ENCODE data around the gene PBLD. TPM values are rescaled to one million over a fixed set of nuclear protein-coding genes. Genes with fewer than 3 reads are reported as not detected.

Gene PBLD
- total RNA-seq = 9.2 TPM
- long read RNA-seq, partial matches to known transcripts = 4 of 13 reads
- long read RNA-seq, other reads (novel, unspliced or antisense) = 4 of 13 reads

DNA sequence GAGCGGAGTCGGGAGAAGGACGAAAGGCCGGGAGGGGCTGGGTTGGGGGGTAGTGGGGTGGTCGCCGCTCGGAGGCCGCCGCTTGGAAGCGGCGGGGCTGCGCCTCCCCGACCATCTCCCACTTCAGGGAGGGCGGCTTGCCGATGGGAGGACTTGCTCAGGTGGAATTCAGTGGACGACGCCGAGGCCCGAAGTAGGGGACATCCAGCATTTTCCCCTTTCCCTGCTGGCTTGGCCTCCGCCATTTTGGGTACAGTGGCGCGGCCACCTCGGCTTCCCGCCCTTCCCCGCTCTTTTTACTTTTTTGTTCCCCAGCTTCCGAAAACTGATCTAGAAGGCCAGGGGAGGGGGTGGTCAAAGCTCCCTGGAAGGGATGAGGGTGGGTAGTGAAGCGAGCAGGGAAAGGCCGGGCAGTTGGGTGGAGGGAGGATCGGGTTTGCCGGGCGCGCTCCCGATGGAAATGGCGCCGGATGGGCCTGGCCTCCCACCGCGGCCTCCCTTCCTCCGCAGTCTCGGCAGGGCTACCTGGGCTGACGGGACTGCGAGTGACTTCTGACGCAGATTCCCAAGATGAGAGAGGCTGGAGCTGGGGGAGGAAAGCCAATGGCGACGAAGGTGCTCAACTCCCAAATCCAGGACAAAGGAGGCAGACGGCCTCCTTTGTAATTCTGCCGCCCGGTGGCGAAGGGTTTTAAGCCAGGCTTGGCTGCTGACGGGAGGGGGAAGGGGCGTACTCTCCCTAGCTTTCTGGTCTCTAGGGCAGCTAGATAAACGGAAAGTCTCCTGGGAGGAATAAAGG, at the start of gene PBLD:
PBLD (minus strand) TSS at position 670 of the 799 bp plus-strand sequence. CDS start 26,084 bp downstream, outside the sequence.
- DNase-seq (ENCODE audit: low spot score) = no peak

- no peak for DNase-seq (ENCODE audit: low spot score)
Observed at GRCh38 chr10:68371604-68372003, 38.9 kb upstream of the PBLD start.

- no peak for DNase-seq (ENCODE audit: low spot score)
Observed at GRCh38 chr10:68367121-68367520, 34.4 kb upstream of the PBLD start.

DNA sequence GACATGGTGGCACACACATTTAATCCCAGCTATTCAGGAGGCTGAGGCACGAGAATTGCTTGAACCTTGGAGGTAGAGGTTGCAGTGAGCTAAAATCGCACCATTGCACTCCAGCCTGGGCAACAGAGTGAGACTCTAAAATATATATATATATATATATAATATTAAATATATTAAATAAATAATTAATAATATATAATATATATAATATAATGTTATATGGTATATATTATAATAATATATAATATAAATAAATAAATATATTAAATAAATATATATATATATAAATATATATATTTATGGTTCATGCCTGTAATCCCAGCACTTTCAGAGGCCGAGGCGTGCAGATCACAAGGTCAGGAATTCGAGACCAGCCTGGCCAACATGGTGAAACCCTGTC, 33.9 kb upstream of the PBLD start:
- no peak for DNase-seq (ENCODE audit: low spot score)

GRCh38 chr10:68365611-68366010, 32.9 kb upstream of the PBLD start:
- DNase-seq (ENCODE audit: low spot score) = no peak

- DNase-seq (ENCODE audit: low spot score) = no peak
Observed at GRCh38 chr10:68364101-68364886, 31.6 kb upstream of the PBLD start.

DNA sequence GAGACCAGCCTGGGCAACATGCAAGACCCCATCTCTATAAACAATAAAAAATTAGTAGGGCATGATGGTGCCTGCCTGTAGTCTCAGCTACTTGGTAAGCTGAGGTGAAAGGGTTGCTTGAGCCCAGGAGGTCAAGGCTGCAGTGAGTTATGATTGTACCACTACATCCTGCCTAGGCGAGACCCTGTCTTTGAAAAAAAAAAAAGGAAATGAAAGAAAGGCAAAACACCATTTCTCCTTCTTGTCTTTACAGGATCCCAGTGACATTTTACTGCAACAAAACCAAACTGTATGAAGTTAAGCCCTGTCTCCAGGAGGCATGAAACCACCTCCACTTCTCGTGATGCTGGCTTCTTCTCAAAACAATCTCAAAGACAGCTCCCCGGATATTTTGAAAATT, 29.9 kb upstream of the PBLD start:
- no peak for DNase-seq (ENCODE audit: low spot score)

DNA sequence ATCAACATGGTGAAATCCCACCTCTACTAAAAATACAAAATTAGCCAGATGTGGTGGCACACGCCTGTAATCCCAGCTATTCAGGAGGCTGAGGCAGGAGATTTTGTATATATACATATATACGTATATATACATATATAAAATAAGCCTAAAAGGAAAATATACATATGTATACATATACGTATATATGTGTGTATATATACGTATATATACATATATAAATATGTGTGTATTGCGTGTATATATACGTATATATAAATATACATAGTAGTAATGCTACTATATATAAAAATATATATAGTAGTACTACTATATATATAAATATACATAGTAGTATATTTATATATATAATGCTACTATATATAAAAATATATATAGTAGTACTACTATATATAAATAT, 26.5 kb upstream of the PBLD start:
- DNase-seq (ENCODE audit: low spot score) = no peak

DNA sequence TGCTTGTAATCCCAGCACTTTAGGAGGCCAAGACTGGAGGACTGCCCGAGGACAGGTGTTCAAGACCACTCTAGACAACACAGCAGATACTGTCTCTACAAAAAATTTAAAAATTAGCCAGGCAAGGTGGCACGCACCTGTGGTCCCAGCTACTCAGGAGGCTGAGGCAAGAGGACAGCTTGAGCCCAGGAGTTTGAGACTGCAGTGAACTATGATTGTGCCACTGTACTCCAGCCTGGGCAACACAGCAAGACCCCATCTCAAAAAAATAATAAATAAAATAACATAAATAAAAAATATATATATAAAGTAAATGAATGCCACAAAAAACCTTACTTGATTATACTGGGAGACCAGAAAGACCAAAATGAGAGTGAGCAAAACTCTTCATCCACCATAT, 20.8 kb upstream of the PBLD start:
- DNase-seq (ENCODE audit: low spot score) = no peak

DNA sequence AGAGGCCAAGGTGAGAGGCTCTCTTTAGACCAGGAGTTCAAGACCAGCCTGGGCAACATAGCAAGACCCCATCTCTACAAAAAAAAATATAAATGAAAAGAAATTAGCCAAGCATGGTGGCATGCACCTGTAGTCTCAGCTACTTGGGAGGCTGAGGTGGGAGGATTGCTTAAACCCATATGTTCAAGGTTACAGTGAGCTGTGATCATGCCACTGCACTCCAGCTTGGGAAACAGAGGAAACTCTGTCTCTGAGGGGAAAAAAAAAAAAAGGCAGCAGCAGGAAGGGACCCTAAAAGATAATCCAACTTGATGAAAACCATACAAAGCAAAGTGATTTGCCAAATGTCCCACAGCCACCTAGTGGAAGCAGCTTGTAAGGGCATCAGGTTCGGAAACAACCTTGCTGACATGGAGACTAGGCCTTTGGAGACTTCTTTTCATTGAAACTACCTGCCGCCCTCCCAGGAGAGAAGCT, 15.6 kb upstream of the PBLD start:
- DNase-seq (ENCODE audit: low spot score) = no peak

DNA sequence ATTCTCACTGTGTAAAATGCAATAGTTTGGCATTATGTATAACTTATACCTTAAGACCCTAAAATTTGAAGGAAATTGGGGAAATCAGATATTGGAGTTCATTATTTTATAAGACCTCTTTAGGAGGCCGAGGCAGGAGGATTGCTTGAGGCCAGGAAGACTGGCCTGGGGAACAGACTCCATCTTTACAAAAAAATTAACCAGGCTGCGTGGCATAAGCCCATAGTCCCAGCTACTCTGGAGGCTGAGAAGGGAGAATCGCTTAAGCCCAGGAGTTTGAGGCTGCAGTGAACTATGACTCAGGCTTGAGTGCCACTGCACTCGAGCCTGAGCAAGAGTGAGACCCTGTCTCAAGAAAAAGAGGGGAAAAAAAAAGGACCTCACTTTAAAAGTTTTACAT, 14.0 kb upstream of the PBLD start:
- no peak for DNase-seq (ENCODE audit: low spot score)

DNA sequence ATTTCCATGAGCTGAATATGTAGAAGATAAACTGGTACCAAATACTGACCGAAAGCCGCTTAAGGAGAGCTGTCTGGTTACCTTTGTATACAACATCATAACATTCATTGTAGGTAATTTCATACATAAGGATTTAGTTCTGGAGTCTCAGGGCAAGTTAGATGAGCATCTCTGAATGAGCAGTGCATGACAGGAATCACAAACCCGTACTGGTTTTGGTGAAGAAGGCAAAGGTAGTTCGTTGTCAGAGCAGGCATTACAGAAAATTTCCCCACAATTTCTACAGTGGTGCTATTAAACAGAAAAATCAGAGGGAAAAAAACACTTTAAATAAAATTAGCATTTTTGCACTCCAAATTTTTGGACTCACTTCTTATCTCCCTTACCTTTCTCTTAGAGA, 12.9 kb upstream of the PBLD start:
- DNase-seq (ENCODE audit: low spot score) = no peak

DNA sequence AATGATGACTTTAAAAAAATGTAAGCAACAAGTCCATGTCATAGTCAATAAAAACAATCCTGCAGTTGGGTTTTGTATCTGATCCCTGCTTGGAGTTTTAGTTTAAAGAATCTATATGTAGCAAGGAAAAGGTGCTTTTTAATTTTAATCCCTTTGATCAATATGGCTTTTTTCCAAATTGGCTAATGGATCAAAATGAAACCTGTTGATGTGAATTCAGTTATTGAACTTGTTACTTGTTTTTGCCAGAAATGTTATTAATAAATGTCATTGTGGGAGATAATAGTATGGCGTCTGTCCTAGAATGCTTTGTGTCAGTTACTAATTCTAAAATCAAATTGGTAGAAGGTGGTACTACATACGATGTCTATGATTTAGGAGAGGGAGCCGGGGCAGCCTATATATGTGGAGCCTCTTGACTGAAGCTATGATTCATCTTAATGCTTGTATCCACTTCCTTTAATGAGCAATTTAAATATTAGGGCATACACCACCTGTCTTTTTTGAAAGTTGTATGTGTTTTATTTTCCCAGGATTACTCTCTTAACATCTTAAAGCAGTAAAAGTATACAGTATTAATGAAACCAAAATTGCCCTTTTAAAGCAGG, 10.3 kb upstream of the PBLD start:
- no peak for DNase-seq (ENCODE audit: low spot score)

- DNase-seq (ENCODE audit: low spot score) = no peak
Observed at GRCh38 chr10:68340358-68341080, 7.8 kb upstream of the PBLD start.

DNA sequence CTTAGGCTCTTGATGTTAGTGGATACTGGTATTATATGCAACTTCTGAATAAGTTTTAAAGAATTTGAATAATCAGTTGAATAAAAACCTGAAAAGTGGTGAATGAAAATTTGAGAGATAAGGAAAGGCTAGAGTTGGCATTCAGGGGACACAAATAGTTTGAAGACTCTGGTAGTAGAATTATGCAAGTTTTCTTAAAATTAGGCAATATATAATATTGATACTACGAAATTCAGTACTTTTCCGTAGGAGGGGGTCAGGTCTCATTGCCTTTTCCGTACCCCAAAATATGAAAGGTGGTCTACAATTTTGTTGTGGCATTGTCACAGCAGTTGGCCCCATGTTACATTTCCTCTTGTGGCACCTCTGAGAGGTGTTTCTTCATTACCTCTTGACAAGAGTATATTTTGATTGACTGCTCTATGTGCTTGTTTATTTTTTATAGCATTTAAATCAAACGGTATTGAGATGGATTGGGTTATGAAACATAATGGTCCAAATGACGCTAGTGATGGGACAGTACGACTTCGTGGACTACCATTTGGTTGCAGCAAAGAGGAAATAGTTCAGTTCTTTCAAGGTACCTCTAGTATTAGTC, 4.1 kb upstream of the PBLD start:
- DNase-seq (ENCODE audit: low spot score) = no peak

- DNase-seq (ENCODE audit: low spot score) = no peak
Observed at GRCh38 chr10:68334672-68335467, 2.1 kb upstream of the PBLD start.

DNA sequence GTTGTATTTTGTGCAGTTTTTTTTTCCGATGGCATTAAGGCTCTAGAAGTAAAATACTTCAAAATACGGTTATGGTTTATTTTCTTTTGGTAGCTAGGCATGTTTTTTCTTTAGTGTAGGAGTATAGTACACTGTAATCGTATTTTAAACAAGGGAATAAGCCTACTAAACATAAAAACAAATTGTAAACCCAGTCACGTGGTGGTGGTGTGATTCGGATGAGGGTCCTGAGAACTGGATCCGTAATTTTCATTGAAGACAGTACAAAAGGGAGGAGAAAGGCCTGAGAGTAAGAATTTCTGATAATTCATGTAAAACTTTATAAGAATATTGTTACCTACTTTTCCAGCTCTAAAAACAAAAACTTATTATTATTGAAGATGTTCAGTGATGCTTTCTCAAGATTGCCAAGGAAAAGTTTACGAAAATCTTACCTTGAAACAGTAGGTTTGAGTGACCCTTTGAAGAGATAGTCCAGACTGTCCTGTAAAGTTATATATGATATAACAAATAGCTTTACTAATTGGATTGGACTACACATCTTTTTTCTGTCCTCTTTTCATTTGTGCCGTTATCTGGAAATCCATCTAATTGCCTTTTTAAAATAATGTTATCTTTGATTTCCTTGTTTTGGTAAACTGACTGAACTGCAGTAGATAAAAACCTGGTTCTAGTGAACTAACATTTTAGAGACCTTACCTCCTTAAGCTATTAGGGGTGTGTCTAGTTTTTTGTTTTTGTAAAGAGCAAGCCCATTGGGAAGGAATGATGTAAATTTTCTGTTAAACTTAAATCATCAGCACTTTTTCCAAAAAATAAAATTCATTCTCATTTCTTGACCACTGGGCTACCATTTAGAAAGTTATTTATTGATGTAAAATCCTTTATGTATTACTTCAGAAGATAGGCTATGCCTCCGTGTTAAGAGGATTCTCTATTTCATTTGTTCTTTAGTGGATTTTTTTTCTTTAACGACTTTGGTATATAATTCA, 1.0 kb upstream of the PBLD start:
- no peak for DNase-seq (ENCODE audit: low spot score)

GRCh38 chr10:68333058-68333395, 299 bp upstream of the PBLD start:
- no peak for DNase-seq (ENCODE audit: low spot score)

Data from mesenteric fat pad (tissue), 1 donor.